HG03095 (cell line): ENCODE data around the gene PRDM16.

Source experiments
- ATAC-seq: cut with Tn5 transposase; IDR thresholded peaks from one replicate; pipeline ENCODE4 v1.9.1; 2021; ENCODE audit warnings: moderate library complexity; ENCODE audit not compliant: unreplicated experiment

PRDM16 gene

DNA sequence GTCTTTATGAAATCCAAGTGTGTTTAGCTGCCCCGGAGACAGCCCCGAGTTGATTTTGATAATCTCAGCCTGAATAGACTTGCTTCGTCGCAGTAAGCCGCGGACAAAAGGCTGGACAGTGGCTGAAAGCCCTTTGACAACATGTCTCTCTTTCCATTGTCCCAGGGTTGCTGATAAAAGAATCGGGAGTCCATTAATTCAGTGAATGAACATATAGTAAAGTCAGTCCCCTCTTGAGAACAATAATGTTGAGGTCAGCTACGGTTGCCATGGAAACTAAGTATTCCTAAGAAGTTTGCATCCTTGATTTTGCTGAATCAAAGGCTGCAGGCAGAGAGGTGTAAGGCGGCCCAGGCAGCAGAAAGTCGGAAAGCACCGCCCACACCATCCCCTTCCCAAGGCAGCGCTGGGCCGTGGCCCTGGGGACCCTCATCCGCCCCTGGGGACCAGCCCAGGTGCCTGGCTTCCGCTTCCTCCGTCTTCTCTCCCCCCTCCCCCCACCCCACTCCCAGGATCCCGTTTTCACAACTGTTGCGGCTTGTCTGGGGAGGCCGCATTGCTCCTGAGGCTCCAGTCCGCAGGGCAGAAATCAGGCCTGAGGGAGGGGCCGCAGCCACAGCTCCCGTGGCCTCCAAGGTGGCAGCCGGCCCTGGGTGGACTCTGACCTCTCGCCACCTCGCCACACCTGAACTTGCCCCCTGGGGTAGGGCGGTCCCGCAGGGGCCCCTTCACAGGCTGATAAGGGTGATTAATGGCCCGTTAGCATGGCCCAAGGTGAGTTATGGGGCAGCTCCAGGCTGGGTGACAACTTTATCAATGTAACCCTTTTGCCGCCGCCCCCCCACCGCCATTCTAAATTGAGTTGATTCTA is 180.9 kb downstream of the PRDM16 start:
- no peak for ATAC-seq

DNA sequence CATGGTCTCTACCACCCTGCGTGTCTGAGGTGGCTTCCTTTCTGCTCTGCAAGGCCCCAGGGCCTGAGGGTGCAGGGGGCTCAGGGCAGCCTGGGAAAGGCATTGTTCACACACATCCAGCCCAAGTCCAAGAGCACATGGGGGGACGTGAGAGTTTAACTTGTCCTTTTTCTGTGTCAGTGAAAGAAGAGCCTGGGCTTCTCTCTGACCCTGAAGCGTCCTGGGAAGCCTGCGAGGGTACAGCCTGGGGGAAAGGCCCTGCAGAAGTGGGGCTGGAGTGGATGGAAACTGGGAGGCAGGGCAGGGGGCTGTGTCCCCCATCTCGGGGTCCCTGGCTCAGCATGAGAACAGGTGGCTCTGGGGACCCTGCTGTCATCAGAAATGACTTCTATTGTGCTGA is 181.6 kb downstream of the PRDM16 start:
- no peak for ATAC-seq

DNA sequence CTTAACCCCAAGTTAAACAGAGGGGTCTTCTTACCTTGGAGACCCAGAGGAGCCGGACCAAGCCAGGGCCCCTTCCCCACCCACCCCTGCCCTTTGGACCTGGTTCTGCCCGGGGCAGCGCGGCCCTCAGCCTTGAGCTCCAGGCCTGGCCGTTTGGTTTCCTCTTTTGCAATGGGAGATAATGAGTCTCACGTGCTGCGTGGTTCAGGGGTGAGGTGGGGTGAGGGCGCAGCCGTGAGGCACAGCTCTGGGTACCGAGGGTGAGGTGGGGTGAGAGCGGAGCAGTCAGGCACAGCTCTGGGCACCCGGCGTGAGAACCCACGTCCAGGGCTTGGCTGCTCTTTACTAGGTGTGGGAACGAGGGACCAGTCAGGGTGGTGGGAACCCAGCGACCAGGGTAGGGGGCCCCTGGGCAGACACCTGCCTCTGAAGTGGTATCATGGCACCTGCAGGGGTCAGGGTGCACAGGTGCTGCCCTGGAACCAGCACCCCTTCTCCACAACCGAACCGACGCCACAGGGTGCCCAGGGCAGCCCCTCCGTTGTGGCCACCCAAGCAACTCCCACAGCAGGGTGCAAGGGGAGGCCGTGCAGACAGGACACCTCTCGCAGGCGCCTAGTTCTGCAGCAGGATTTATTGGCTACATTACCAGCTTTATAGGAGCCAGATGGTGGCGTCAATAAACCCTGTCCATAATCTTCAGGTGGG is 182.2 kb downstream of the PRDM16 start:
- ATAC-seq: no peak

DNA sequence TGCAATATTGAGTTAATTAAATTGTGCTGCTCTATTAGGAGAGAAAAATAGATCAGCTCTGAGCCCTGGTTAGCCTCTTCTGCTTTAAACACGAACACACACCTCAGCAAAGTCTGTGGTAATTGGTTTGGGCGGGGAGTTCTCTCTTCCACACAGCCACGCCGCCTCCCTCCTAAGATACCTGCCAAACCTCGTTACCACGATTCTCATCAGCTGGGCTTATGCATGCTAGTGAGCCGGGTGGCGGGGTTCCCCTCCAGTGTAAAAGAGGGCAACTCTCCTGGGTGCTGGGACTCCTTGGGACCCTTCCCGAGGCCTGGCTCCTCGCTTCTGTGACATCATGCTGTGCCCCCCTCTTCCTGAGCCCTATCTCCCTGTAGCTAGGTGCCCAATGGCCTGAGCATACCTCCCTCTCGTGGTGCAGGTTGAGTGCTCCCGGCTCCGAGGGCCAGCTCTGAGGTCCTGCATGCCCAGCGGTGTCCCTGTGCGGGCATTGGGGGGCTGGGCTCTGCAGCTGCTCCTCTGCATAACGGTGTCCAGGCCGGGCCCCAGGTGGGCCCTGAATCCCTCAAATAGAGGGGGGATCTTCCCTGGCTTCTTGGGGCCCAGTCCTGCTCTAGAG is 182.9 kb downstream of the PRDM16 start:
- ATAC-seq: no peak

DNA sequence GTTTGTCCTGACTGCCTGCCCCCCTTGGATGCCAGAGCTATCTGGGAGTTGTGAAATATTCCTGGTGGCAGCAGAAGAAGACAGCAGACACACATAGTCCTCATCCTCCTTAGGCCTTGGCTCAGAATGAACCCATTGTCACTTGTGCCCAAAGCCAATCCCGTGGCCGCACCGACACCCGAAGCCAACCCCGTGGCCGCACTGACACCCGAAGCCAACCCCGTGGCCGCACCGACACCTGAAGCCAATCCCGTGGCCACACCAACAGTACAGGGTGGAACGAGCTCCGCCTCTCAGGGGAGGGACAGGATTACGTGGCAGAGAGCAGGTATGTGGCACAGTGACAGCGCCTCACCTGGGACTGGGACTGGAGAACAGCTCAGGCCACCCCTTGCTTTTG is 186.7 kb downstream of the PRDM16 start:
- ATAC-seq: no peak

DNA sequence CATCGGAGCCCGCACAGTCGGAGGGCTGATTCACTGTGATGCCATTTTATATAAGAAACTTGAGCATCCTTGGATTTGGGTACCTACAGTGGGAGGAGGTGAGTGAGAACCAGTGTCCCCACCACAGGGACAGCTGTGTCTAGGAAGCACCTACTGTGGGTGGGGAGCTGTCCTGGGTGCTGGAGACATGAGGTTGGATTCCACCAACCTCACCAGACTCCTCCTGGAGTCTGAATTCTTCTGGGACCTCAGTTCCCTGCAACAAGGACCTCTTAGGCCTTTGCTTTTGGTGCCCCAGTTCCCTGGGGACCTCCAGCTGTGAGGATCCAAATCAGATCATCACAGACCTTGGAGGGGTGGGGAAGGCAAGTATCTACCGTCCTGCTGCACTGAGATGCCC is 188.8 kb downstream of the PRDM16 start:
- ATAC-seq: no peak

DNA sequence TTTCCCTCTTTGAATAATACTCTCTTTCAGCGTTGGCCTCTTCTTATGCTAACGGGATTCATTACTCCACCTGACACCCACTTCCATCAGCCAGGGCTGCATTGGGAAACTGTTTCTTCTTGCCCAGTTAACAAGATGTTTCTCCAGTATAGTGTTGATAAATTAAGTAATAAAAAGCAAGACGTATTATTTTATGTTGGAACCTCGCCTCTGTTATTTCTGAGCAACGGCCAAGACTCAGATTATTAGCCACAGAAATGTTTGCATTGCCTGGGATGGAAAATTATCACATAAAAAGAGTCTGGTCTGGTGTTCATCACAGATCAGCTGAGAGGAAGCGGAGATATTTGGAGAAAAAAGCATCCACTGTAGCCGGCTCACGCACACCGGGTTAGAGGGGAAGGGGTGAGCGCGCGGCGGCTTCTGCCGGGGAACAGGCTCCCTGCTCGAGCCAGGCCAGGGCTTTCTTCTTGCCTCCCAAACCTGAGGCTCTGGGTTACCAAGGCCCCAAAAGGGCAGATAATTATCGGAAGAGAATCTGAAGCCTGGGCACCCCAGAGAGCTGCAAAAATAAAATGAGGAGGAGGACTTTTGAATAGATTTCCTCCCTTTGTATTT is 189.5 kb downstream of the PRDM16 start:
- ATAC-seq: no peak

DNA sequence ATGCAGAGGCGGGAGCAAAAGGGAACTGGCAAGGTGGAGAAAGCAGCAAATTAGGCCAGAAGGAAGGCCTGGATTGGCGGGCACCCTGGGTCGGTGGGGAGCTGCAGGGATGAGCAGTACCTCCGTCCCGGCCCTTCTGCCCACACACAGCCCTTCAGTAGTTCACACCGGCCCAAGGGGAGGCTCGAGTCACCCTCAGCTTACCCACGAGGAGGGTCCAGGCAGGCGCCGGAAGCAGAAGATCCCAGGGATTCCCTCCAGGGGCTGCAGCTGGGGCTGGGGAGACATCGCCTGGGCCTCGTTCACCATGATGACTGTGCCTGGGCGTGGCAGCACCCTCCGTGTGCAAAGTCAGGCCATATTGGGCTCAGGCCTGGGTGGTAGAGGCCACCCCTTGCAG is 190.0 kb downstream of the PRDM16 start:
- no peak for ATAC-seq

DNA sequence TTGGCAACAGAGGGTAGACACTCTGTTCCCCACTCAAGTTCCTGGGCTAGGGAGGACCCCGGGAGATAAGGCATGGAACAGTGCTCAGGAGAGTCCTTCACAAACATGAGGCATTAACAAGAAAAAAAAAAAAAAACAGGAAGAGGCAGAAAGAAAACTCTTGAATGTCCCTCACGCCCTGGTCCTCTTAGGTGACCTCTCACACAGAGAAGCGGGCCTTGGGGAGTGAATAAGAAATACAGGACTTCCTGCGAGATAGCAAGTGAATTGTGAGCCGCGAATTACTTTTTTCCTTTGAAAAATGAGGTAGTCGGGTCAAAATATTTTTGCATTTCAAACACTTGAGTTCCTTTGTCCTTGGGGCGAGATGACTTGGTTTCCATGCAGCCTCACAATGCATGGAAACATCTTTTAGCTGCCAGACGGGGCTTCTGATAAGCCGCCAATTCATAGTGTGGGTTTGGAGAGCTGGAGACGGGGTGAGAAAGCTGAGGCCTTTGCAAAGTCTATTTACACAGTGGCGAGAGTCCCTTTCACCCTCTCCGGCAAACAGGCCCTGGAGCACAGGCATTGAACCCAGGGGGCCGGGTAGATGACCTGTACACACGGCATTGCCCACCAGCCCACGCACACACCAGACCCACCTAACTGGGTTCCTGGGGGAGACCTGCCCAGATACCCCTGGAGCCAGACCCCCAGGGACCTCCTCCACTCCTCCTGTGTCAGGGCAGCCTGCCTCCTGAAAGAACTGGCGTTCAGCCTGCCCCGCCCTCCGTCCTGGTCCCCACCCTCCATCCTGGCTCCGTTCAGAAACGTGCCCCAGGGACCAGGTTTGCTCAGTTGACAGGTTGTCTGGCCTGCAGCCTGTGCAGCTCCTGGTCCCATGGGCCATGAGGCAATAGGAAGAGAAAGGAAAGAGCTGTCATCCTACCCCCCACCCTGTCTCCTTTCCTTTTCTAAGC is 192.3 kb downstream of the PRDM16 start:
- ATAC-seq: no peak

DNA sequence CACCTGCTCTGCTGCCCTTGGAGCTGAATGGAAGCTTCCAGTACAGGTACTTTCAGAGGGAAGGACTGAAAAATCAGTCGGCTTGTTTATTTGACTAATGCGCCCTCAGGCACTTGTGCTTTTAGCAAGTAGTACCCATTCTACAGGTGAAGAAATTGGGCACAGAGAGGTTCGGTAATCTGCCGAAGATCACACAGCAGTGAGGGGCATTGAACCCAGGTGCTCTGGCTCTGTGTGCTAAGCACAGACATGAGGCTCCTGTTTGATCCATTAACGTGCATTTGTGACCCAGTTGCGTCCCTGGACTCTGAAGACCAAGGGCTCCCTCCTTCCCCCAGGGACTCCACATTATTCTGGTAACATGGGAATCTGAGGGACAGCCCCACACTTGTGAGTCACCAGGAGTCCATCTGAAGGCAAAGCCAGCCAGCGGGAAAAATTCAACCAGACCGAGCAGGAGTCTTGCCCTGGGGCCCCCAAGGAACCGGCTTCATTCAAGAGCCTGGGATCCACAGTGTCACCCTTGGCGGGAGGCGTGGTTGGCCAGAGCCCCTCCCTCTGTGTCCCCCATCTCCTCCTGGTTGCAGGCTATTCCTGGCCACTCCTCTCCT is 193.1 kb downstream of the PRDM16 start:
- ATAC-seq: no peak

DNA sequence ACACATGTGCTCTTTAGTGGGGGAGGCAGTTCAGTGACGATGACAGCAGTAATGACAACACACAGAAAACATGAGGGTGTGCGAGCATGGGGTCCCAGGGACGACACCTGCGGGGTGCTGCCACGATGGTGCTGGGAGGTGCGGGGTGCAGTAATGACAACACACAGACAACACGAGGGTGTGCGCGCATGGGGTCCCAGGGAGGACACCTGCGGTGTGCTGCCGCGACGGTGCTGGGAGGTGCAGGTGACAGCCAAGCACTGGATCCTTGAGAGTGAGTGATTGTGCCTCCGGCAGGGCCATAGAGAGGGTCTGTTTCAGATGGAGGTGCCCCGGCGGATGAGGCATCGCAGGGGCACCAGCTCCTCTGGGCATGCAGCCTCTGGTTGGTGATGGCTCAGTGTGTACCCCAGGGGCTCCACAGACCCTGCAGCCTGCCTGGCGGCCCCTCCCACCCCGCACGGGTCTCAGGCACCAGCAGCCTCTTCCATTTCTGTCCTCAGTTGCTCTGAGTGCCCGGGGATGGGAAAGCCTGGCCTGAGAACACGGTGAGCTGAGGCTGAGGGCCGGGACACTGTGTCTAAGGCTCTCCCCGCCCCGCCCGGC is 193.8 kb downstream of the PRDM16 start:
- no peak for ATAC-seq

DNA sequence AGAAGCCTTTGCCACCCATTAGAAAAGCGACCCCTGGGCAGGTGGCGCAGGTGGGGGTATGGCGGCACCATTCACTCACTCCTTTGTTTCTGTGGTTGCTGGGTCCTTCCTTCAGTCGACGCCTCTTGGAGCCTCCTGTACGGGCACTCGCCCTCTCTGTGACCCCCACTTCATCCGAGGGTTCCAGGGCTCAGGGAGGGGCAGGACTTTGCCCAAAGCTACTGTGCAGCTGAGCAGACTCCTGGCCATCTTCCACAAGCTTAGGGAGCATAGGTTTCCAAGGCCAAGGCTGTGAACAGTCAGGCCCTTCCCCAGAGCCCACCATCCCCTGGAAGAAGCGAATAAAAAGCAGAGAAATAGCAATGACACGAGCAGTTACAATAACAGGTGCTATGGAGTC is 194.8 kb downstream of the PRDM16 start:
- ATAC-seq: no peak

DNA sequence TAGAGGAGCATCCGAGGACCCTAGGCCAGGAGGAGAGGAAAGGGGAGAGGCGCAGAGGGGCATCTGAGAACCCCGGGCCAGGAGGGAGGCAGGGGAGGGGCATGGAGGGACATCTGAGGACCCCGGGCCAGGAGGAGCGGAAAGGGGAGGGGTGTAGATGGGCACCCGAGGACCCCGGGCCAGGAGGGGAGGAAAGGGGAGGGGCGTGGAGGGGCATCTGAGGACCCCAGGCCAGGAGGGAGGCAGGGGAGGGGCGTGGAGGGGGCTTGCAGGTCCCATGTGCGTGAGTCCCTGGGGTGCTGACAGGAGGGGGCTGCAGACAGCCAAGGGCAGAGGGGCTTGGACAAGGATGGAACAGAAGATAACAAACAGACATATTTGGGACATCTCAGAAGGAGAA is 195.5 kb downstream of the PRDM16 start:
- ATAC-seq: no peak

DNA sequence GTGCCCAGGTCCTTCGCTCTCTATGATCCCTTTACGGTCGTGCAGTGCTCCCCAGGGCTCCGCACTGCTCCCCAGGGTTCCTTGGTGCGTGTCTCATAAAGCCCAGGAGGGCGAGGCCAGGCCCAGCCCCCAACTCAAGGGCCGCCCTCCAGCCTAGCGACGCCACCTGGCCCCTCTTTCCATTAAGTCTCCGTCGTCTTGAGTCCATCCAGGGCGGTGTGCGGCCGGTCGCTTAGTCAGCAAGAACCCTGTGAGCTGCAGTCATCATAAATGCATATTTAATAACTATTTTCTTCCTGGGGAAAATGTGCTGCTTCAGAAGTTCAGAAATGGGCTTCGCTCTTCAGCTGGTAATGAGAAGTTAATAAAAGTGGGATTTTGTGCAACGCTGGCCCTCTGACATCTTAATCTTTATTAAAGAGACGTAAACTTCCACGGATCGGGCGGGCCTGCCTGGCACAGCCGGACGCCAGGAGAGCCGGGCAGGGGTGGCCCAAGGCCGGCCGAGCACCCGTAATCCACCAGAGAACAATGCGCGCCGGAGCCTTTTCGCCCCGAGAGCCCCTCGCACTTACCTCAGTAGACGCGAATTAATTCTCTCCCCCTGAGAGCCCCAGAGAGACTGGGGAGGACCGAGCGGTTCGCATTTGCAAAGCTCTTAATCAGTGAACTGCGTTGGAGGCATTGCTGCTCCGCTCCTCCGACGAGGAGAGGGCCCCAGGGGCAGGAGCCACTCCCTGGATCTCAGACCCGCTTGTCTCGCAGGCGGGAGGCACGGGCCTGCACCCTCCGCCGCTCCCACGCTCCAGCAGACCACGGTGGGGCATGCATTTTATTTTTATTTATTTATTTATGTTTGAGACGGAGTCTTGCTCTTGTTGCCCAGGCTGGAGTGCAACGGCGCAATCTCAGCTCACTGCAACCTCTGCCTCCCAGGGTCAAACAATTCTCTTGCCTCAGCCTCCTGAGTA is 197.1 kb downstream of the PRDM16 start:
- ATAC-seq: no peak

DNA sequence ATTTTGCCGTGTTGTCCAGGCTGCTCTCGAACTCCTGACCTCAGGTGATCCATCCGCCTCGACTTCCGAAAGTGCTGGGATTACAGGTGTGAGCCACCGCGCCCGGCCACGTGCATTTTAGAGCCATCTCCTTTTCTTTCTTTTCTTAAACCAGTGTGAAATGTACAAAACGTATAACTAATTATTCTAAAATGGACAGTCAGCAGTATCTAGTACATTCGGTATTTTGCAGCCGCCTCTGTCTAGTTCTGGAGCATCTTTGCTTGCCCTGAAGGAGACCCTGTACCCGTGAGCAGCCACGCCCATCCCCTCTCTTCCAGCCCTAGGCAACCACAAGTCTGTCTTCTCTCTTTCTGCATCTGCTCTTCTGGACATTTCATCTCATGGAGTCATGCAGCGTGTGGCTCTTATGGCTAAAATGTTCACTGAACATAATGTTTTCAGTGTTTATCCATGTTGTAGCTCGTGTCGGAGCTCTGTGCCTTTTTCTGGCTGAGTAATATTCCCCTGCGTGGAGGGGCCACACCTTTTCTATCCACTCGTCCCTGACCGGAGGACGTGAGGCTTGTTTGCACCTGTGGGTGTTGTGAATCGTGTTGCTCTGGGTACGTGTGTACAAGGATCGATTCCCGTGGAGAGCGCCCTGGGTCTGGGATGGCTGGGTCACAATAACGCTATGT is 198.0 kb downstream of the PRDM16 start:
- no peak for ATAC-seq

DNA sequence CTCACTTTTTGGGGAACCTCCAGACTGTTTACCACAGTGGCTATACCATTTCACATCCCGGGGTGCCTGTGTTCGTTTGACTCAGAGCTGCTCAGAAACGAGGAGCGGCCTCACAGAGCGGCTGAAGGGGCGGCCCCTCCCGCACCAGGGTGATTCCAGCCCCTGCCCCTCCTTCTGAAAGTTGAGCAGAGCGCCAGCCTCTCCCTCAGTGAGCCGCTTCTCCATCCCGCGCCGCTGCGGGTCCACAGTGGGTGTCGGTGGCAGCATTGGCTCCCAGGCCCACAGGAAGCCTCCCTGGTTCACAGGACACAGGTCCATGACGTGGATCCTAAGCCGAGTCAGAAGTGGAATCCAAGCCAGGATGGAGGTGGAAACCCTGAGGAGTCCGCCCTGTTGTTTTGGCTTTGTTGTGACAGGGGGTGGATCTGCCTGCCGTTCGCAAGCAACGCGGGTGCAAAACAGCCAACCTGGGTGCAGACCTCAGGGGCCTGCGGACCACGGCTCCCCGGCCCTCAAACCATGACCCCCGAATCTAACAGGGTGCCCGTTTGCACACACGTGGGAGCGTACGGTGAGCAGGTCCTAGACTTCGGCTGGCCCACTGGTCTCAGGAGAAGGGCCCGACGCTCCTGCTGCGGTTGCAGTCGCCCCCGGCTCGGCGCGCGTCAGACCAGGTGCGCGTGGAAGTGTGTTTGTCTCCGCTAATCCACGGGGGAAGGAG is 198.7 kb downstream of the PRDM16 start:
- ATAC-seq: no peak

DNA sequence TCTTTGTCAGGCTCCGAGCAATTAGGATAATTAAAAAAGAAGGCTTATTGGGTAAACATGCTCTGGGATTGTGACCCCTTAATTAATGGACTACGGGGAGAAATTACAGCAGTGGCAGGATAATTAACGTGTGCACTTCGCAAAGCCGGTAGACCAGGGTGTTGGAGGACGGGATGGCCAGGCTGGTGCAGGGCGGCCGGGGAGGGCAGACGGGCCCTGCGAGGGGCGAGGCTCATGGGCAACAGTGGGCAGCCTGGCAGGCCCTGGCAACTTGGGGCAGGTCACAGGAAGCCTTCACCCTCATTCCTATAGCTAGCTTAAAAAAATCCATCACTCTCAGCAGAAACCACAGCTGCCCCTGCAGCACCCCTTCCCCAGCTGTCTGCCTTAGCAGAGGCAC is 199.3 kb downstream of the PRDM16 start:
- no peak for ATAC-seq
